GM21515 (cell line): ENCODE measurements around the gene FOXA1.

Experiments
- ATAC-seq: cut with Tn5 transposase; IDR thresholded peaks from one replicate; pipeline ENCODE4 v1.9.1; 2021; ENCODE audit not compliant: unreplicated experiment

The FOXA1 gene

GRCh38 chr14:37594971-37595808 lies at the start of gene FOXA1, which contains the start of gene TTC6:
Gene FOXA1 (minus strand): TSS chr14:37595249. CDS start chr14:37594972, 277 bp downstream.
Gene TTC6 (plus strand): TSS chr14:37595629. CDS start chr14:37622065, 26,436 bp downstream.
- no peak for ATAC-seq

GRCh38 chr14:37643701-37644100 lies 48.7 kb upstream of the FOXA1 start:
- no peak for ATAC-seq

- no peak for ATAC-seq
These were observed 47.1 kb upstream of the FOXA1 start for GRCh38 chr14:37642125-37642524.

GRCh38 chr14:37641117-37641516 lies 46.1 kb upstream of the FOXA1 start:
- ATAC-seq = no peak

- no peak for ATAC-seq
These were observed 43.5 kb upstream of the FOXA1 start for GRCh38 chr14:37638599-37638998.

GRCh38 chr14:37637341-37637740 lies 42.3 kb upstream of the FOXA1 start:
- no peak for ATAC-seq

GRCh38 chr14:37625597-37626595 lies 30.8 kb upstream of the FOXA1 start:
- ATAC-seq = no peak

- ATAC-seq = no peak
These were observed 28.9 kb upstream of the FOXA1 start for GRCh38 chr14:37623971-37624370.

- ATAC-seq = no peak
These were observed 28.4 kb upstream of the FOXA1 start for GRCh38 chr14:37623426-37623951.

GRCh38 chr14:37622231-37622923 lies 27.3 kb upstream of the FOXA1 start:
- ATAC-seq = no peak

GRCh38 chr14:37620856-37621255 lies 25.8 kb upstream of the FOXA1 start:
- ATAC-seq = no peak

- no peak for ATAC-seq
These were observed 23.5 kb upstream of the FOXA1 start for GRCh38 chr14:37618498-37619028.

- ATAC-seq = no peak
These were observed 22.9 kb upstream of the FOXA1 start for GRCh38 chr14:37617864-37618365.

- ATAC-seq = no peak
These were observed 21.8 kb upstream of the FOXA1 start for GRCh38 chr14:37616853-37617252.

GRCh38 chr14:37615582-37616289 lies 20.7 kb upstream of the FOXA1 start:
- no peak for ATAC-seq

GRCh38 chr14:37610945-37611523 lies 16.0 kb upstream of the FOXA1 start:
- ATAC-seq = no peak

- ATAC-seq = no peak
These were observed 13.6 kb upstream of the FOXA1 start for GRCh38 chr14:37608649-37609048.

GRCh38 chr14:37606678-37607077 lies 11.6 kb upstream of the FOXA1 start:
- ATAC-seq = no peak

- no peak for ATAC-seq
These were observed 8.7 kb upstream of the FOXA1 start for GRCh38 chr14:37603688-37604251.
